GM23248 (cell line): ENCODE data around the gene KLF13.

ENCODE experiments used
- EZH2 ChIP-seq: fragments of 200-600 bp; sonication (generic); IDR thresholded peaks from 2 replicates; pipeline ENCODE4 v1.6.1; 2018; ENCODE audit warnings: antibody characterized with exemption, mild to moderate bottlenecking; ENCODE audit not compliant: insufficient read depth, poor library complexity, severe bottlenecking
- EZH2phosphoT487 ChIP-seq: fragments of 200-600 bp; sonication (generic); IDR thresholded peaks from 2 replicates; pipeline ENCODE4 v1.6.1; 2018; ENCODE audit warnings: antibody characterized with exemption, moderate library complexity, mild to moderate bottlenecking, low read depth; ENCODE audit not compliant: insufficient read depth

DNA sequence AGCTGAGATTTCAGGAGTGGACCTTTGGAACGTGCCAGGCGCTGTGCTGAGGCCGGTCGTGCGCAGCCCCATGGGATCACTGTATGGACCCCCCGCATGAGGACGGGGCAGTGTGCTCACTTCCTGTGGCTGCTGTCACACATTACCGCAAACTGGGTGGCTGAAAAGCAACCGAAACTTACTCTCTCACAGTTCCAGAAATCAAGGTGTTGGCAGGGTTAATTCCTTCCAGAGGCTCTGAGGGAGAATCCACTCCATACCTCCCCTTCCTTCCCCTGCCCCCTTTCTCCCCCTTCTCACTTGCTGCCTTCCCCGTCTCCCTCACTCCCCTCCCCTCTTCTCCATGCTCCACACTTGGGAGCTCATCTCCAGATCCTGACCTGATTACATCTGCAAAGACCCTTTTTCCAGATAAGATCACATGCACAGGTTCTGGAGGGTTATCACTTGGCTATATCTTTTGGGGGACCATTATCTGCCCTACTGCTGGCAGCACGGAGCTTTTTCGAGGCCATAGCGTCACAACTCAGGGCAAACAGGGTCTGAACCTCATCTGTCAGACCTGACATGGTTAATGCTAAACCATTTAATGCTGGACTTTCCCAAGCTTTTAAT is 41.2 kb downstream of the KLF13 start:
- TF ChIP-seq EZH2 (no peak), EZH2phosphoT487 (no peak)
